ENCODE results near the gene ZYG11B. TPM values are rescaled to one million over a fixed set of nuclear protein-coding genes. Genes with fewer than 3 reads are reported as not detected.
"Not testable (repeated sequence)": the region's sequence is repeated elsewhere in the genome, so short reads cannot be mapped to it uniquely, and the experiment has no call there.

Gene ZYG11B
- total RNA-seq, 1 donor from 2014 or later: 14.0 TPM

GRCh38 chr1:52751589-52752483, 25.6 kb downstream of the ZYG11B start:
- intact Hi-C loops (cut with micrococcal nuclease): no loop called here

GRCh38 chr1:52752484-52752826, 26.2 kb downstream of the ZYG11B start:
- intact Hi-C loops (cut with micrococcal nuclease): no loop called here

- intact Hi-C loops (cut with micrococcal nuclease): no loop called here
Observed at GRCh38 chr1:52753169-52753568, 26.9 kb downstream of the ZYG11B start.

GRCh38 chr1:52756020-52756419, 29.8 kb downstream of the ZYG11B start:
- intact Hi-C loops (cut with micrococcal nuclease): no loop called here

DNA sequence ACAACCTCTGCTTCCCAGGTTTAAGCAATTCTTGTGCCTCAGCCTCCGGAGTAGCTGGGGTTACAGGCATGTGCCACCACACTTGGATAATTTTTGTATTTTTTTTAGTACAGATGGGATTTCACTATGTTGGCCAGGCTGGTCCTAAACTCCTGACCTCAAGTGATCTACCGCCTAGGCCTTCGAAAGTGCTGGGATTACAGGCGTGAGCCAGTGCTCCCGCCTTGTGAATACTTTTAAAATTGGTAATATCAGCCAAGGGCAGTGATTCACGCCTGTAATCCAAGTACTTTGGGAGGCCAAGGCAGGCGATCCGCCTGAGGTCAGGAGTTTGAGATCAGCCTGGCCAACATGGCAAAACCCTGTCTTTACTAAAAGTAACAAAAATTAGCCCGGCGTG, 33.7 kb downstream of the ZYG11B start:
- intact Hi-C loops (cut with micrococcal nuclease): loop anchor here (10.0 kb wide), 1 partner anchor 635 kb away; no protein-coding TSS in a partner anchor

- intact Hi-C loops (cut with micrococcal nuclease): loop anchor here (10.0 kb wide), 1 partner anchor 643 kb away; no protein-coding TSS in a partner anchor
Observed at GRCh38 chr1:52767596-52768280, 41.5 kb downstream of the ZYG11B start.

DNA sequence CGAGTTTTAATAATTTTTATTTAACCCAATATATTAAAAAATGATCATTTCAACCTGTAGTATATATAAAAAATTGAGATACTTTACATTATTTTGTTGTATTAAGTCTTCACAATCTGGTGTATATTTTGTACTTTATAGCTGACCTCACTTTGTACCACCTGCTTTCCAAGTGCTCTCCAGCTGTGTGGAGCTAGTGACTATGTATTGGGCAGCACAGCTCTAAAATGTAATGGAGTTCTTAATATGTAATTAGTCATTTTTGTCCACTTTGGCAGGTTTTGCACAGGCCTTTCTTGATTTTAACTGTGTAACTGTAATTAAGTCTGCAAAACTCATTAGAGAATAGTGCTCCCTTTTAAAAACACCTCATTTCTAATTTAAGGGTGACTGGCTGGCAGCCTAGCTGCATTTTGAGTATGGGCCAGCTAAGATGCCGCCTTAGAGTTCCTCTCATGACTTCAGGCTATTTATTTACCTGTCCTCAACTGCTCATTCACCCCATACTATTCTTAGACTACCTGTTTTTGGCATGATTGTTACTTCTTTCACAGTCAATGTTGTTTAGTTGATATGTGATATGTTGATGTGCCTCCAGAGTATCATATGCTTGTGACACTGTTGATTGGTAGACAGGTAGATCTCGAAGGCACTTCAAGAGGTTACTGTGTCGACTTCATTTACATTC, 43.2 kb downstream of the ZYG11B start:
- intact Hi-C loops (cut with micrococcal nuclease): loop anchor here (10.0 kb wide), 1 partner anchor 645 kb away; no protein-coding TSS in a partner anchor

GRCh38 chr1:52771384-52771783, 45.1 kb downstream of the ZYG11B start:
- intact Hi-C loops (cut with micrococcal nuclease): no loop called here

- intact Hi-C loops (cut with micrococcal nuclease): no loop called here
Observed at GRCh38 chr1:52786148-52786547, 59.9 kb downstream of the ZYG11B start.

GRCh38 chr1:52790429-52790828, 64.2 kb downstream of the ZYG11B start:
- intact Hi-C loops (cut with micrococcal nuclease): not testable (repeated sequence)

DNA sequence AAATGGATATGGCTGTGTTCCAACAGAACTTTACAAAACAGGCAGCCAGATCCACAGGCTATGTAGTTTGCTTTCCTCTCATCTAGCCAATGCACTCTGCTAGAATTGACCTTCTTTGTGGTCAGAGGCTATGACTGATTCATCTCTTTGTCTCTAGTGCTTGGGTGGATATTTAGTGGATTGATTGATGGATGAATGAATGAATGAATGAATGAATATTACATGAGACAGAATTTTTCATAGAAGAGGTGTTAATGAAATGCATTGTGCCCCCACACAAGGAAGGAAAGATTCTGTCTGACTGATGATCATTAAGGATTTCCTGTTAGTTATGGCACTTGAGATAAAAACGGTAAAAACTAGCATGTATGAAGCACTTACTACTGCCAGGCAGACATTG, 65.8 kb downstream of the ZYG11B start:
- intact Hi-C loops (cut with micrococcal nuclease): no loop called here

GRCh38 chr1:52793717-52794116, 67.5 kb downstream of the ZYG11B start:
- intact Hi-C loops (cut with micrococcal nuclease): not testable (repeated sequence)

- intact Hi-C loops (cut with micrococcal nuclease): no loop called here
Observed at GRCh38 chr1:52795464-52795863, 69.2 kb downstream of the ZYG11B start.

GRCh38 chr1:52798331-52798730, 72.1 kb downstream of the ZYG11B start:
- intact Hi-C loops (cut with micrococcal nuclease): no loop called here

GRCh38 chr1:52801011-52801410, 74.8 kb downstream of the ZYG11B start:
- intact Hi-C loops (cut with micrococcal nuclease): no loop called here

DNA sequence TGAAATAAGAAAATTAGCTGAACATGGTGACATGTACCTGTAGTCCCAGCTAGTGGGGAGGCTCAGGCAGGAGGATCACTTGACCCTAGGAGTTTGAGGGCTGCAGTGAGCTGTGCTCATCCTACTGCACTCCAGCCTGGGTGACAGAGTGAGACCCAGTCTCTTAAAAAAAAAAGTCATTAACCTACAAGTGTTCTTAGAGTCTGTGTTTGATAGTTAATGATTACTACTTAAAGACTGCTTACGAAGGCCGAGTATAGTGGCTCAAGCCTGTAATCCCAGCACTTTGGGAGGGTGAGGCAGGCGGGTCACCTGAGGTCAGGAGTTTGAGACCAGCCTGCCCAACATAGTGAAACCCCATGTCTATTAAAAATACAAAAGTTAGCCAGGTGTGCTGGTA, 77.8 kb downstream of the ZYG11B start:
- intact Hi-C loops (cut with micrococcal nuclease): not testable (repeated sequence)

DNA sequence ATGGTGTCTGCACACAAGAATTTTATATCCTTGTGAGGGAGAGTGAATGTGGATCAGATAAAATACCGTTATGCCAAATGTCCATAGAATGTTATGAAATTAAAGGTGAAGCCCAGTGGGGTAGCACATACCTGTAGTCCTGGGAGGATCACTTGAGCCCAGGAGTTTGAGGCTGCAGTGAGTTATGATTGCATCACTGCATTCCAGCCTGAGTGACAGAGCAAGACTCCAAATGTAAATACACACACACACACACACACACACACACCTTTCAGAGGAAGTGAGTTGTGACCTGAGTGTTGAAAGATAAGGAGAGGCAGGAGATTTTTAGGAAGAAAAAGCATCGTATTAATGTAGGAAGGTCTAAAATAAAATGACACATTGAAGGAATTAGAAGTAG, 88.2 kb downstream of the ZYG11B start:
- intact Hi-C loops (cut with micrococcal nuclease): no loop called here

DNA sequence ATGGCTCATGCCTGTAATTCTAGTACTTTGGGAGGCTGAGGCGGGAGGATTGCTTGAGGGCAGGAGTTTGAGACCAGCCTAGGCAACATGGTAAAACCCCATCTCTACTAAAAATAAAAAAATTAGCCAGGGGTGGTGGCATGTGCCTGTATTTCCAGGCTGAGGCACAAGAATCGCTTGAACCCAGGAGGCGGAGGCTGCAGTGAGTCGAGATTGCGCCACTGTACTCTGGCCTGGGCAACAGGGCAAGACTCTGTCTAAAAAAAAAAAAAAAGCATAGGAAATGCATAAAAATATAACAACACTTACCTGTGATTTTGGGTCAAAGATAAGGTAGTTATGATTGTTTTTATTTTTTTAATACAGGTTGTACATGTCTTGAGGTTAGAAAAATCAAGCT, 94.6 kb downstream of the ZYG11B start:
- intact Hi-C loops (cut with micrococcal nuclease): loop anchor here (10.0 kb wide), 1 partner anchor 1636 kb away; no protein-coding TSS in a partner anchor

GRCh38 chr1:52825868-52826267, 99.6 kb downstream of the ZYG11B start:
- intact Hi-C loops (cut with micrococcal nuclease): loop anchor here (2.0 to 10.0 kb wide), 2 partner anchors 125 to 1641 kb away; no protein-coding TSS in a partner anchor

GRCh38 chr1:52834798-52835197, 108.5 kb downstream of the ZYG11B start:
- intact Hi-C loops (cut with micrococcal nuclease): no loop called here

GRCh38 chr1:52836035-52836434, 109.8 kb downstream of the ZYG11B start:
- intact Hi-C loops (cut with micrococcal nuclease): no loop called here

DNA sequence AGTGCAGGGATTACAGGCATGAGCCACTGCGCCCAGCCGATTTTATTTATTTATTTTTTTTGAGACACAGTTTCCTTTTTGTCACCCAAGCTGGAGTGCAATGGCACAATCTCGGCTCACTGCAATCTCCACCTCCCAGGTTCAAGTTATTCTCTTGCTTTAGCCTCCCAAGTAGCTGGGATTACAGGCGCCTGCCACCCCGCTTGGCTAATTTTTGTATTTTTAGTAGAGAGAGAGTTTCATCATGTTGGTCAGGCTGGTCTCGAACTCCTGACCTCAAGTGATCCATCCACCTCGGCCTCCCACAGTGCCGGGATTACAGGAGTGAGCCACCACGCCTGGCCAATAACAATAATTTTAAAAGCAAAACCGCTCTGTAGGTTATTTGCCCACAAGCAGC, 112.9 kb downstream of the ZYG11B start:
- intact Hi-C loops (cut with micrococcal nuclease): not testable (repeated sequence)

Data from T-helper 1 cell treated with Interleukin-12 subunit alpha and Interleukin-12 subunit beta and Interleukin-4 antibody, amounts not matched to agents 30 ng/mL and 1 ng/mL, for 36 hours (primary cell).